ENCODE data around the gene RALB.

The RALB gene

DNA sequence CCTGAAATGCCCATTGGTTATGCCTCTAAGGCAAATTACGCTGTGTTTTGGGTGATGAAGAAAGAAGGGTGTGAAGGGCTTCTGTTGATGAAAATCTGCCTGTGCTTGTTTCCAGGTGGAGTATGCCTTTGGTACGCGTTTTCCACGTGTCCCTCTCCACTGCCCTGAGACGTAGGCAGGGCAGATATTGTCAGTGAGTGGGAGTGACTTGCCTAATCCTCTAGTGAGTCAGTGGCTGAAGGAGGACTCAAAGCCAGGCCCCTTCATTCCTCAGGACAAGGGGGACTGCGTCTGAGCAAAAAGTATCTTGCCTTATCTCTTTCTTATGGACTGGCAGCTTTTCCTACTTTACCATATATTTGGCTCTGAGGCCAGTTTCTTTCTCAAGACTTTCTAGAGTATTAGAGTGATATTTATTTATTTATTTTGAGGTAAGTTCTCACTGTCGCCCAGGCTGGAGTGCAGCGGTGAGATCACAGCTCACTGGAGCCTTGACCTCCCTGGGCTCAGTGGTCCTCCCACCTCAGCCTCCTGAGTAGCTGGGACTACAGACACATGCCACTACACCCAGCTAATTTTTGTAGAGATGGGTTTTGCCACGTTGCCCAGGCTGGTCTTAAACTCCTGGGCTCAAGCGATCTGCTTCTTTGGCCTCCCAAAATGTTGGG, 10.2 kb downstream of the RALB start:
- no peak for DNase-seq (ENCODE audit: low read depth)

DNA sequence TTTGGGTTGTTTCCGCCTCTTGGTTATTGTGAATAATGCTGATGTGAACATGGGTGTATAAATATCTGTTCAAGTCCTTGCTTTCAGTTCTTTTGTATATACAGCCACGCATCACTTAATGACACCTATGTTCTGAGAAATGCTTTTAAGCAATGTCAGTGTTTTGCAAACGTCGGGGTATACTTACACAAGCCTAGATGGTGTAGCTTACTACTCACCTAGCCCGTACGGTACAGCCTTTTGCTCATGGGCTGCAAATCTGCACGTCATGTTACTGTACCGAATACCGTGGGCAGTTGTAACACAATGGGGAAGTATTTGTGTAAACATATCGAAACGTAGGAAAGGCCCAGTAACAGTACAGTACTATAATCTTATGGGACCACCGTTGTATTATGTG, 12.4 kb downstream of the RALB start:
- DNase-seq (ENCODE audit: low read depth) = no peak

DNA sequence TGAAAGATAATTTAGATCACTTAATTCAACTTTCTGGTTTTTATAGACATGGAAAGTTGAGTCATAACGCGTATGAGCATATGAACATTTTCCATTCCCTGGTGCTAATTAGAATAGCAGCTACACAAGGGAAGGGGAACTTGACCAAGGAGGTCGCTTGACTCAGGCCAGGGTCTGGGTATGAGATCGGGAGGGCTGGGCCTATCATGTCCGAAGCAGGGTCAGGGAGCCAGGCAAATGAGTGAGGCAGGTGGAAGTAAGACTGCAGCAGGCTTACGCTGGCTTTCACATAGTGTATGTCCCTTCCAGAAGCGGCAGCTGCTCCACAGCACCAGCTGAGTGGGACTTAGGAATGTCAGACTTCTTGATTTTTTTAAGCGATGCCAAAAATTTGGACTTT, 14.7 kb downstream of the RALB start:
- DNase-seq (ENCODE audit: low read depth) = no peak

DNA sequence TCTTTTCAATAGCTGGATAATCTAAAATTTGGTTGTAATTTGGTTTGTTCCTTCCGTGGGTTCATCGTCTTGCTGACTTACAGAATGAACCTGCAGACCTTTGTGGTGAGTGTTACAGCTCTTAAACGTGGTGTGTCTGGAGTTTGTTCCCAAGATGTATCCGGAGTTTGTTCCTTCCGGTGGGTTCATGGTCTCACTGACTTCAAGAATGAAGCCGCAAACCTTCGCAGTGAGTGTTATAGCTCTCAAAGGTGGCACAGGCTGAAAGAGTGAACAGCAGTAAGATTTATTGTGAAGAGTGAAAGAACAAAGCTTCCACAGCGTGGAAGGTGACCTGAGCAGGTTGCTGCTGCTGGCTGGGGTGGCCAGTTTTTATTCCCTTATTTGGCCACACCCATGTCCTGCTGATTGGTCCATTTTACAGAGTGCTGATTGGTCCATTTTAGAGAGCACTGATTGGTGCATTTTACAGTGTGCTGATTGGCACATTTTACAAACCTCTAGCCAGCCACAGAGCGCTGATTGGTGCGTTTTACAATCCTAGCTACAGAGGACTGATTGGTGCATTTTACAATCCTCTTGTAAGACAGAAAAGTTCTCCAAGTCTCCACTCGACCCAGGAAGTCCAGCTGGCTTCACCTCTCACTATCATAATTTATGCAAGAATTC, 16.6 kb downstream of the RALB start:
- no peak for DNase-seq (ENCODE audit: low read depth)

DNA sequence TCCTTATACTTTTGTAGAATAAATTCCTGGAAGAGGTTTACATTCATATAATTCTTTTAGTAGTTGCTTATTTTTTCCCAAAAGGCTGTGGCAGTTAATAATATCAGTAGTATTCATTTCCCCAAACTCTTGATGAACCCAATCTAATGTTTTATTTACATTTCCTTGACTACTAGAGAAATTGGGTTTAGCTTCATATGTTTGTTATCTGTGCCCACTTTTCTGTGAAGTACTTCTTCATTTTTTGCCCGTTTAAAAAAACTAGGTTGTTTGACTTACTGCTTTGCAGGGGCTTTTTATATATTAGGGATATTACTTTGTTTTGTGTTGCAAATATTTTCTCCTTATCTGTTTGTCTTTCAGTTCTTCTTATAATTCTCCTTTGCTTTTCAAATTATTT, 17.2 kb downstream of the RALB start:
- DNase-seq (ENCODE audit: low read depth) = no peak

DNA sequence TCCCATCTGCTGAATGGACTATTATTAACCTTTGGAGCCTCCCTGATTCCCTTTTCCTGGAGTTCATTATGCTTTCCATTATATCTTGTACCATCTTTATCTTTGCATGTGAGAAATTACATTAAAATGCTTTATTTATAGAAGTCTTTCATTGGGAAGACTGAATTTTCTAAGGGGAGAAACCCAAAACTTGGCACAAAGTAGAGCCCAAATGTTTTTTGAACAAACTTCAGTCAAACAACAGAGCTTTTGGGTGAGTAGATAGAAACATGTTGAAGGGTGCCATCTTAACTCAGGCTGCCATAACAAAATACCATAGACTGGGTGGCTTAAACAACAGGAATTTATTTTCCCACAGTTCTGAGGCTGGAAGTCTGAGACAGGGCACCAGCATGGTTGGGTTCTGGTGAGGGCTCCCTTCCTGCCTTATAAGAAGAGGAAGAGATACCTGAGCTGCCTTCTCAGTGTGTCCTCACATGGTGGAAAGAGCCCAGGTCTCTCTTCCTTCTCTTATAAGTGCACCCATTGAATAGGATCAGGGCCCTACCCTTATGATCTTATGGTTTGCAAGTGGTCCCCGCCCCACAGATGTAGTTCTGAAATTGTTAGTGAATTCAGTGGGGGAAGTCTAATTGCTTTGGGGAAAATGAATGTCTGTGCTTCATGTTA, 19.2 kb downstream of the RALB start:
- DNase-seq (ENCODE audit: low read depth) = no peak

DNA sequence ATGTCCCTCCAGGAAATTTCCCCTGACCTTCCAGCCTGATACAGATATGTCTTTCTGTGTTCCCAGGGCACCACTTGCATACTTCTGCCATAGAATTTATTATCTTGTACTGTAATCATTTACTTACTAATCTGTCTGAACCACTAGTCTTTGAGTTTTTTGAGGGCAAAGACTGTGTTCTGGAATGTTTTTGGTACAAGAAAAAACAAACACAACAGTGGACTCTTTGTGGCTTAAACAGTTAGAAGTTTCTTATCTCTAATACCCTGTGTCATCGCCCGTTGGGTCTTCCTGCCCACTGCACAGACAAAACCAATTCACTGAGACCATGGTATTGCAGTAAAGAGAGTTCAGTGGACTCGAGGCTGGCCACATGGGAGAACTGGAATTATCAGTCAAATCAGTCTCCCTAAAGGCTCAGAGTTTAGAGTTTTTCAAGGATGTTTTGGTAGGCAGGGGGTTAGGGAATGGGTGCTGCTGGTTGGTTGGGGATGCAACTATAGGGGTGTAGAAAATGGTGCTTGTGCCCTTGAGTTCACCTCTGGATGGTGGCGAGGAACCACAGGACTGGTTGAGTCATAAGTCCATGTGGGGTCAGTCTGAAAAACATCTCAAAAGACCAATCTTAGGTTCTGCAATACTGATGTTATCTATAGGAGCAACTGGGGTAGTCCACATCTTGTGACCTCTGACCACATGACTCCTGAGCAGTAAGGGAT, 20.3 kb downstream of the RALB start:
- no peak for DNase-seq (ENCODE audit: low read depth)

DNA sequence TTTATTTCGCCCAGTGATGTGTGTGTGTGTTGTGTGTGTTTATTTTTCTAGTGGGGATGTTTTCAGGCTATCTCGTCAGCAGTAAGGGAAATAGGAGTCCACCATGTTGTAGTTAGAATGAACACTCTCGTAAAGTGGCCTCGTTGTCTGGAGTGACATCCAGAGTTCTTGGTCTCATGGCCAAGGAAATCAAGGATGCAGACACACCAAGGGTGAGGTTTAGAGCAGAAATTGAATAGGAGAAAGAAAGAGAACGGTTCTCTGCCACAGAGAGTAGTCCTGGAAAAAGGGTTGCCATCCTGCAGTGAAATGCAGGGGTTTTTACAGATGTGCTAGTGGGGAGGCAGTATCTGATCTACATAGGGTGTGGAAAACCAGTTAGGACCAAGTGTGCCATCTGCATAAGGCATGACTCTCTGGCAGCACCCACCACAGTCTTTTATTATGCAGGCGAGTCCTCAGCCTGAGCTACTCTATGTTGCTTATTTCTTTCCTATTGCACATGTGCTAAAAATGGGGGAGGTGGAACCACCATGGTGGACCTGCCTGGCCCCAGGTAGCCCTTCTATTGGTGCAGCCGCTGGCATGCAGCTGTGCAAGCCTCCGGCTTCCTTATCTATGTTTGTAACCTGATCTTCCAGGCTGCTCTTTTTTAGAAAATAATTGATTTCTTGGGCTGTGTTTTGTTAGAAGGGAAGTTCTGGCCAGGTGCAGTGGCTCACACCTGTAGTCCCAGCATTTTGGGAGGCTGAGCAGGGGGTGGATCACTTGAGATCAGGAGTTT, 23.2 kb downstream of the RALB start:
- DNase-seq (ENCODE audit: low read depth) = no peak

DNA sequence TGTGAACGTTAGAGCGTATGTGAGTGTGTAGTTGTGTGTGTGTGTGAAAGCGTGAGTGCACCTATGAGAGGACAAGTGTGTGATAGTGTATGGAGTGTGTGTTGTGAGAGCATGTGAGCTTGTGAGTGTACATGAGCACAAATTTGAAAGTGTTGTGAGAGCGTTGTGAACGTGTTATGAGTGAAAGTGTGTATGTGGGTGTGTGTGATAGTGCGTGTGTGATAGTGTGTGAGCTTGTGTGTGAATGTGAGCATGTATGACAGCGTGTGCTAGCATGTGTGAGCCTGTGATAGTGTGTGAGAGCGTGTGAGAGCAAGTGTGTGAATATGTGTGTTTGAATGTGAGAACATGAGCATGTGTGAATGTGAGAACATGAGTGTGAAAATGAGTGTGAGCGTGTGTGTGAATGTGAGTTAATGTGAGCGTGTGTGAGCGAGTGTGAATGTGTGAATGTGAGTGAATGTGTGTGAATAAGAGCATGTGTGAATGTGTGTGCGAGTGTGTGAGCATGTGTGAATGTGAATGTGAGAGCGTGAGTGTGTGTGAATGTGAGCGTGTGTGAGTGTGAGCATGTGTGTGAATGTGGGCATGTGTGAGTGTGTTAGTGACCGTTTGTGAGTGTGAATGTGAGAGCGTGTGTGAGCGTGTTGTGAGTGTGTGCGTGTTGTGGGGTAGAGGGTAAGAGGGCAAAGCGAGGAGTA, 25.0 kb downstream of the RALB start:
- no peak for DNase-seq (ENCODE audit: low read depth)

DNA sequence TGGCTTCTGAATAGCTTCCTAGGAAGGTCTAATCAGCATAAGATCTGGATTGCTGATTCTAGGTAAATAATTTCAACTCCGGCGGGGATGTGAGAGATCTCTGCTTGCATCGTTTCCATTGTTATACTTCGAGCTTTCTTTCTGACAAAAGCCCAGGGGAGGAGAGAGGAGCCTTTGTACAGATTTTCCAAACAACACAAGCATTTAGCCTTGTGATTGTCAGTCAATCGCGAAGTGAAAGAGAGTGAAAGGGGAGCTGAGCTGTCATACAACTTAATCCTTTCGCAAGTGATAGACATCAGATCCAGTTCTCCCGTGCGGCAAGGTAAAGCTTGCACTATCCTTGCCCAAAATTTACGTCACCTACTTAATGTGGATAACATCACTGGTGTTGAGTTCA, 26.2 kb downstream of the RALB start:
- DNase-seq (ENCODE audit: low read depth) = no peak

DNA sequence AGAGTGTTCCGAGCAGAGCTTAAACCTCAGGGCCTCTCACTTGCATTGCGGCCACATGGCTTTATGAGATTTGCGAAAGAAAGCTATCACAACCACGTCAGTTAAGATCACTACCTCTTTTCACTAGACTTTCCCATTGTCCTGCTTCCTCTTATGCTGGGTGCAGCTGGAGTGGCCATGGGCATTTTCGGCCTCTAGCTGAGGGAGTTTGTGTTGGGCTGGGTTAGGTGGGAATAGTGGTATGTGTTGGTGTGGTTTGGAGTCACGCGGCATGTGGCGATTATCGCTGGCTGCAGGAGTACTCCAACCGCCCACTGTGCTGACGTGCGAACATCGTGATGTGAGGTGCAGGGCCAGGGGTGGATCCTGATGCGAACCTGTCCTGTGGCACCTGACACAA, 27.1 kb downstream of the RALB start:
- DNase-seq (ENCODE audit: low read depth) = no peak

DNA sequence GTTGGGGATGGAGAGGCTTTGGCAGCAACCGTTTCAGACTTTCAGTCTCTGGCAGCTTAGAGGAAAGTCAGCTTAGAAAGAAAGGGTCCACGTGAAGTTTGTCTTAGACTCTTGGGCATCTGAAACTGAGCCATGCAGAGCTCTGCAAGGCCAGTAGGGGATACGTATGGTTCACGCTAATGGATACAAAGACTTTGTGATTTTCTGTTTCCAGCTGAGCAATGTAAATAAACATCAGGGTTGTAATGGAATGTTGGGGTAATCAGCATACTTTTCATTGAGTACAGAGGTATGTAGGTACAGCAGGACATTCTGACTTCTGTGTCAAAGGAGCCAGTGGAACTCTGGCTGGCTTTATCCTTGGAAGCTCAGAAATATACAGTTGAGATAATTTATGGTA, 31.0 kb downstream of the RALB start:
- DNase-seq (ENCODE audit: low read depth) = no peak

DNA sequence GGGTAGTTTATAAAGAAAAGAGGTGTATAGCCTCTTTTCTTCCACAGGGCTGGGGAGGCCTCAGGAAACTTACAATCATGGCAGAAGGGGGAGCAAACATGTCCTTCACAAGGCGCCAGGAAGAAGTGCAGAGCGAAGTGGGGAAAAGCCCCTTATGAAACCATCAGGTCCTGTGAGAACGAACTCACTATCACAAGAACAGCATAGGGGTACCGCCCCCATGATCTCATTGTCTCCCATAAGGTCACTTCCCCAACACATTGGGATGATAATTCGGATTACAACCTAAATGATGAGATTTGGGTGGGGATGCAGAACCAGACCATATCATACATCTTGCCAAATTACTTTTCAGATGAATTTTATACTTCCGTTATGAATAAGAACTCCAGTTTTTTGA, 32.4 kb downstream of the RALB start:
- DNase-seq (ENCODE audit: low read depth) = no peak

DNA sequence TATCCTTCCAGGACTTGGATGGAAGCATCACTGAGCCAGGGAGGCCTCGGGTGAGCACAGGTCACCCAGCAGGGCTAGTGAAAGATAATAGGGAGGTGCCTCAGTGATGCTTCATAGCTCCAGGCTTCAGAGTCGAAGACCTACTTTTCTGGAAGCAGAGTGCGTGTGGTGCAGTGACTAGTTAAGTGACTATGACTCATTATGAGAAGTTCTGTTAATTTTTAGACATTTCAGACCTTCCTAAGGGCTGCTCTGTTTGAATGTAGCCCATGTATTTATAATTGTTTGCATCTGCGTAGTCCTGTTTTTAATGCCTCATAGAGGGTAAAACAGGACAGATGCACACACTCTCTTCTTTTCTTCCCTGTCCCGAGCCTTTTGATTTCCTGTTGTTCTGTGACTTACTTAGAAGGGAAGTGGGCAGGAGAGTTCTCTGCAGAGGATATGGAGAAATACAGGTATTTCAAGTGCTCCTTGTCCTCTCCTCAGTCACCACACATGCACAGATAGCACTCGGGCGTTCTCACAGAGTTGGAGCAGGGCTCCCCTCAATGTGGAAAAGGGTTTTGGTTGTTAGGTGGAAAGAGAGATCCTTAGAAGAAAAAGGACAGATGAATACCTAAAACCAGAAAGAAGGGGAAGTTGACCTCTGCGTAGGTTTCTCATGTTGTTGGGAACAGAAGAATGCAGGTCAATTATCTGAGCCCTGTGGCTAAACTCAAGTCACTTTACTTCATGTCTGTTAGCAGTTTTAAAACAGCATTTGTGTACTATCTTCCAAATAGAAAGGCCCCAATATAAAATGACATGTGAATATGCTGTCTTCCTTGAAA, 34.7 kb downstream of the RALB start:
- DNase-seq (ENCODE audit: low read depth) = no peak

DNA sequence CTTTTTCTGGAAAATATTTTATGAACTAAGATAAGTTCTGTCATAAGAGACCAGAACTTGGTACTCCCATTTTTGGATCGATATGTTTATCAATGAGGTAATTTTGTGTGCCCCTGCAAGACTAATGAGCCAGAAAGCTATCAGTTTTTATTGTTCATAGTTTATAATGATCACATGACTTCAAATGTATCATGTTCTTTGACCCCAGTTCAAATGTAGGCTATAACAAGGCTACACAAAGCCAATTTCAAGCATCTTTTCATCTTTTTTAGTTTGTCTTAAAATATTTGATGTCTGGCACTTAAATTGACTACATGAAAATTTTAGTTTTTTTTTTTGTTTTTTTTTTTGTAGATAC, 35.3 kb downstream of the RALB start:
- no peak for DNase-seq (ENCODE audit: low read depth)

DNA sequence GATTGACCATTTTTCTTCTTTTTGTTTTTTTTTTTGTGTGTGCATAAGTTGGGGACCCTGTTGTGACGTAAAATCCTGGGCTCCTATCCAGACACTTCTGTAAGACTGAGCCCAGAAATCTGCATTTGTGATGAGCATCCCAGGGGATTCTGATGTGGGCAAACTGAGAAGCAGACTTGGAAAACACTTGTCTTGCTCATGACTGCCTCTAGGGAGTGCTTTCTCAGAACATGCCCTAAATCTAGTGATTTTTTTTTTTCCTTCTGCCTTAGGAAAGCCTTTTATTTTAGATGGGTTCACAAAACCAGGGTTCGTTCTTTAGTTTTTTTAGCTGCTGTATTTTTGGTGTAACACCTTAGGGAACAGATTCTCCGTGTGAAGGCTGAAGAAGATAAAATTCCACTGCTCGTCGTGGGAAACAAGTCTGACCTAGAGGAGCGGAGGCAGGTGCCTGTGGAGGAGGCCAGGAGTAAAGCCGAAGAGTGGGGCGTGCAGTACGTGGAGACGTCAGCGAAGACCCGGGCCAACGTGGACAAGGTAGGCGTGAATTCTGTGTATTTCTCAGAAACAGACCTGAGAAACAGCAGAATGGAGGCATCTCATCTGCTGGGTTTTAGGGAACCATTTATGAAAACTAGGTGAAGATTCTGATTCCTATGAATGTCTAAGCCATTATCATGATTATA, 36.7 kb downstream of the RALB start:
- DNase-seq (ENCODE audit: low read depth) = no peak

DNA sequence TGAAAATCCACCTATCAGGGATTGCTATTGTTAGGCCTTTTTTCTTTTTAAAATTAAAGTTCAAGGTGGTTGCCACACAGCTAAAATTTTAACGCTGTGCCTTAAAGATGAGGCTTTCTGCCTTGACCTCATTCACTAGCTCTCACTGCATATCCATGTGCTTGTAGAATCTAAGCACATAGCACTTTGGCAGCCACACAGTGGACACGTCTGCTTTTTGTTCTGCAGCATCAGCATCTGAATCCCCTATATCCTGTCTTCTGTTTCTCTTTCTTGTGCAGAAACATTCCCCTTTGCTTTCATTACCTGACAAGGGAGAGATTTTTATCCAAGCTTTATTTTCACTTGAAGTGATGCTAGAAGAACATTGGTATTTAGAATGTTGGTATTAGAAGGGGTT, 38.1 kb downstream of the RALB start:
- no peak for DNase-seq (ENCODE audit: low read depth)

DNA sequence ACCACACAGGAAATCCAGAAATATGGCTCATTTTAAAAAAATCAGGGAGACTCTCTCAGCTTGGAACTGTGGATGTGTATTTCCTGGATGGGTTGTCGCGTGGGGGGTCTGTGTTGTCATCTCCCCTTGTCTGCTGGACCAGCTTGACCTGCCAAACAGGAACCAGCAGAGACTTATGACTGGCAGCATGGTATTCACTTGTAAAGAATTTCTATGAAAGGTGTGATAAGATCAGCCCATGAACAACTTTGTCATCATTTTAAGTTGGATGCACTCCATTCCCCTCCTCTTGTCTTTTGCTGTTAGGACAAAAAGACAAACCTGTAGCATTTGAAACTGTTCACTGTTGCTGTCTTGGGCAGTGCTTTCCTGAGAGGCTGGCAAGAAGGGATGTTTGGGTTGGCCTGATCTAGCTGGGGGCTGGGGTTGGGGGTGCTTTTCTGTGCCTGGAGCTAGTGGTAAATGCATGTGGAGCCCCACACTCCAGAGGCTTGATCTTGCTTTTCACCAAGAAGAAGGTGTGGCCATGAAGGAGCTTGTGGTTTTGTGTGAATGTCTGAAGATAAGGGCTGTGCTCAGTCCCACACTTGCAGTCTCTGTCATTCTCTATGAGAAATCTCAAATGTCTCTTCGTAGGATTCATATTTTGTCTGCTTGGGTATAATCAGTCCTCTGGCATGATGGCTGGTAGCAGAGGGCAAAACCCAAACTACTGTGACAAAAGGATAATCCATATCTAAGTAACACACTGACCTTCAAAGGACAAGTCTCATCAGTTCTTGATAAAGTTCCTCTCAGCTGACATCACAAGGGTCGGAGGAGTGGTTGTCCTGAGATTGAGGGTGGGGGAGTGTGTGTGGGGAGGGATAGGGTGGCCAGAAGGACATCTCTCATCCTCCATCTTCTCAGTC, 39.0 kb downstream of the RALB start:
- DNase-seq (ENCODE audit: low read depth) = no peak
